ENCODE data around the gene SLC39A12.

GRCh38 chr10:17984563-17984962 is 32.8 kb downstream of the SLC39A12 start:
- TF ChIP-seq CTCF (conservative IDR thresholded peaks at IDR 0.05; ENCODE audit: low read depth, low read length) = no peak
- no peak for TF ChIP-seq POLR2A (IDR thresholded peaks at IDR 0.05; ENCODE audit: low read depth, low read length)
- no peak for TF ChIP-seq RCOR1 (IDR thresholded peaks at IDR 0.05; ENCODE audit: insufficient replicate concordance, low read length)
- TF ChIP-seq SMC3 (IDR thresholded peaks at IDR 0.05; ENCODE audit: low read depth, low read length) = no peak
- no peak for TF ChIP-seq USF2 (IDR thresholded peaks at IDR 0.05; ENCODE audit: low read depth, low read length)
